T-helper 17 cell (primary cell): ENCODE data around the gene KRT76. TPM values are rescaled to one million over a fixed set of nuclear protein-coding genes. Genes with fewer than 3 reads are reported as not detected.

Experiments used
- ATAC-seq: fragments of 150-1000 bp; cut with Tn5 transposase; 2 replicates; pipeline ENCODE4 v1.10.0; 2021; ENCODE audit warnings: mild to moderate bottlenecking, moderate library complexity
- DNase-seq, 3 donors: peaks; one replicate each; pipeline versions ENCODE4 v3.0.0 to v3.0.0-alpha.2; 2020 to 2021
- H3K9me3 ChIP-seq: one replicate; pipeline ENCODE4 v1.7.0; 2013; ENCODE audit warnings: low read length, mild to moderate bottlenecking; ENCODE audit not compliant: control insufficient read depth, poor library complexity, severe bottlenecking
- H3K27ac Mint-ChIP-seq: one replicate; pipeline ENCODE4 v1.8.0; 2022; ENCODE audit warnings: mild to moderate bottlenecking, moderate library complexity, mixed read lengths
- H3K27me3 Mint-ChIP-seq: one replicate; pipeline ENCODE4 v1.8.0; 2022; ENCODE audit warnings: mixed read lengths
- H3K36me3 Mint-ChIP-seq: one replicate; pipeline ENCODE4 v1.8.0; 2022; ENCODE audit warnings: low read depth, mixed read lengths
- H3K4me1 Mint-ChIP-seq: one replicate; pipeline ENCODE4 v1.8.0; 2022; ENCODE audit warnings: mild to moderate bottlenecking, mixed read lengths
- H3K4me3 Mint-ChIP-seq: one replicate; pipeline ENCODE4 v1.8.0; 2022; ENCODE audit warnings: mild to moderate bottlenecking, moderate library complexity, mixed read lengths
- total RNA-seq, 4 donors: library from RNA in 2 of 4; stranded (reverse) in 2 of 4; gene quantifications; one replicate each; pipeline ENCODE4 v1.2.3 and lab custom pipeline; 2022 to 2026

Gene KRT76
- total RNA-seq, 2 donors from 2014 or later, result not detected

DNA sequence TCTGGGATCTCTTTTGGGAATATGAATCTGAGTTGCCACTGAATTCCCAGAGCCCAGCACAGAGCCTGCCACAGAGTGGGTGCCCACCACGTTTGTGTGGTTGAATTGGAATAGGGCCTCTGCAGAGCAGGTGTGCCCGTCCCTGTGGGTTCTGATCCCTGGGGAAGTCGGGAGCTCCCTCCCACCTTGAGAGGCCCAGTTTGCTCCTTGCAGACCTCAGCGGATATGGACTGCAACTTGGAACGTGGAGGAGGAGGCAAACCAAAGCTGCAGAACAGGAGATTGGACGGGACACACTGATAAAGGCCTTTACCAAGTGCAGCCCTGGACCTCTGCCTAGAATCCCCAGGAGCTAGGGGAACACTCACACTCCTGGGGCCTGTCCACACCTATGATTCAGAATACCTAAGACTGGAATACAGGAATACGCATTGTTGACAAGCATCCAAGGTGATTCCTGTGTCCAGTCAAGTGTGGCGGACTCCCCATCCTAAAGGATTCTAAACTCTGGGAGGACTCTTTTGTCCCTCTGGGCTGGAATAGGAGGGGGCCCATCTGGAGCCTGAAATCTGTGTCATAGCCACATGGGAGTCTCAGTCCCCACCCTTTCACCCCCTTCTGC, 2.4 kb downstream of the KRT76 start:
- no peaks in the 10 kb centered on the region for H3K9me3 ChIP-seq
- no peak for ATAC-seq
- no peak for DNase-seq
- Mint-ChIP-seq H3K27me3 (peaks cover 53% of the 10 kb centered on the region), H3K4me1 (peaks cover 2% of the 10 kb centered on the region), H3K27ac (no peak overlapping the region), H3K4me3 (no peak overlapping the region), H3K36me3 (no peaks in the 10 kb centered on the region)

GRCh38 chr12:52772772-52773171, 4.4 kb downstream of the KRT76 start:
- Mint-ChIP-seq H3K27ac (no peak overlapping the region), H3K4me1 (peaks cover 2% of the 10 kb centered on the region), H3K36me3 (no peaks in the 10 kb centered on the region), H3K27me3 (peaks cover 43% of the 10 kb centered on the region), H3K4me3 (no peak overlapping the region)
- ATAC-seq (no peak), DNase-seq (no peak)
- H3K9me3 ChIP-seq, result no peaks in the 10 kb centered on the region

DNA sequence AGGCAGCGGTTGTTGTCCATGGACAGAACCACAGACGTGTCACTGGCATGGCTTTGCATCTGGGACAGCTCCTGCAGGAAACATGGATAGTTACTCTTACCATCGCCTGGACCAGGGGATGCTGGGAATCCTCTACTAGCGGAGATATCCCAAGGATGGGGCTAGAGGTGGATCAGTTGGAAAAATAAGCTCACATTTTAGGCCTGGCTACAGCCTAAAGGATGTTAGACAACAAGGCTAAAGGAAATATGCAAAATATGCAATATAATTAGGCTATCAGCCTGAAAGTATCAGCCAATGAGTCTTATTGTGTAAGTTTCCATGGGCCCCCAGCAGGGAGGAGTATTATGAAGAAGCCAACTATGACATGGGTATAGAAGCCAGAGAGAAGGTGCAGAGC, 5.0 kb downstream of the KRT76 start:
- no peaks in the 10 kb centered on the region for H3K9me3 ChIP-seq
- no peak for ATAC-seq
- no peaks in the 10 kb centered on the region for H3K36me3 Mint-ChIP-seq
- peaks cover 2% of the 10 kb centered on the region for H3K4me1 Mint-ChIP-seq
- DNase-seq, result no peak
- H3K4me3 Mint-ChIP-seq, result no peak overlapping the region
- H3K27ac Mint-ChIP-seq, result no peak overlapping the region
- H3K27me3 Mint-ChIP-seq, result peaks cover 43% of the 10 kb centered on the region

DNA sequence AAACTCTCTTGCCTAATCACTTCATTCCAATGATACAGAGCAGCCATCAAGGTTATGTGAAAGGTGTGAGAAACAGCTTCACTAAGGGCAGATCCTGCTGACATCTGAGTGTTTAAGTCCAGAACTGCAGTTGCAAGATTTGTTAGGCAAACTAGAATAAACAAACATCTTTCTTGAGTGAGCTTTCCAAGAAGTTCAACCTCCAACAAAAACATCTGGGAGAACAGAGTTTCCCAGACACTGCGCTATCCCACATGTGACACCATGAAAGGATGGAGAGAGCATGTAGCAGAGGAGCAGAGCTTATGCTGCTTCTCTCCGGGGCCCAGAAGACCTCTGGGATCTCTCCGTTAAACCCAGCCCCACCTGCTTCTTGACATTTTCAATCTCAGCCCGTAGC, 5.6 kb downstream of the KRT76 start:
- H3K4me1 Mint-ChIP-seq, result no peaks in the 10 kb centered on the region
- peaks cover 38% of the 10 kb centered on the region for H3K27me3 Mint-ChIP-seq
- no peak for ATAC-seq
- no peak overlapping the region for H3K4me3 Mint-ChIP-seq
- DNase-seq, result no peak
- H3K9me3 ChIP-seq, result no peaks in the 10 kb centered on the region
- H3K36me3 Mint-ChIP-seq, result no peaks in the 10 kb centered on the region
- H3K27ac Mint-ChIP-seq, result no peak overlapping the region

DNA sequence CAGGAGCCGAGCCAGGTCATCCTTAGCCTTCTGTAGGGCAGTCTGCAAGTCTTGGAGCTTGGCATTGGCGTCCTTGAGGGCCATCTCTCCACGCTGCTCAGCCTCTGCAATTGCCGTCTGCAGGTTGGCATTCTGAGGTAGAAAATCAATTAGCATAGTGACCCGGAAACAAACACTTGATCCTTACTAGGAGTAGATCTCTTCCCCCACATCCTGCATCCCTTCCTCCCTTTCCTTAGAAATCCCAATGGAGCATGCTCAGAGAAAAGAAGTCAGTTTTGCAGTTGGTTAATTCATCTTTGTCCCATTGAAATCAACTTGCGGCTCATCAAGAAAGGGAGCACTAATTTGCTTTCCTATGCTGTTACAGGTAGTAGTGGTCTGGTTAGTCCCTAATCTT, 6.1 kb downstream of the KRT76 start:
- ATAC-seq (no peak), DNase-seq (no peak)
- H3K9me3 ChIP-seq, result no peaks in the 10 kb centered on the region
- peaks cover 38% of the 10 kb centered on the region for H3K27me3 Mint-ChIP-seq
- H3K27ac Mint-ChIP-seq, result no peak overlapping the region
- no peaks in the 10 kb centered on the region for H3K4me1 Mint-ChIP-seq
- H3K4me3 Mint-ChIP-seq, result no peak overlapping the region
- no peaks in the 10 kb centered on the region for H3K36me3 Mint-ChIP-seq

- Mint-ChIP-seq H3K4me3 (no peak overlapping the region), H3K27me3 (peaks cover 32% of the 10 kb centered on the region), H3K4me1 (no peaks in the 10 kb centered on the region), H3K27ac (no peak overlapping the region), H3K36me3 (no peaks in the 10 kb centered on the region)
- ATAC-seq, result no peak
- DNase-seq, result no peak
- H3K9me3 ChIP-seq, result no peaks in the 10 kb centered on the region
Measured at GRCh38 chr12:52769946-52770345, 7.2 kb downstream of the KRT76 start.

GRCh38 chr12:52769354-52769753, 7.8 kb downstream of the KRT76 start:
- ATAC-seq, result no peak

DNA sequence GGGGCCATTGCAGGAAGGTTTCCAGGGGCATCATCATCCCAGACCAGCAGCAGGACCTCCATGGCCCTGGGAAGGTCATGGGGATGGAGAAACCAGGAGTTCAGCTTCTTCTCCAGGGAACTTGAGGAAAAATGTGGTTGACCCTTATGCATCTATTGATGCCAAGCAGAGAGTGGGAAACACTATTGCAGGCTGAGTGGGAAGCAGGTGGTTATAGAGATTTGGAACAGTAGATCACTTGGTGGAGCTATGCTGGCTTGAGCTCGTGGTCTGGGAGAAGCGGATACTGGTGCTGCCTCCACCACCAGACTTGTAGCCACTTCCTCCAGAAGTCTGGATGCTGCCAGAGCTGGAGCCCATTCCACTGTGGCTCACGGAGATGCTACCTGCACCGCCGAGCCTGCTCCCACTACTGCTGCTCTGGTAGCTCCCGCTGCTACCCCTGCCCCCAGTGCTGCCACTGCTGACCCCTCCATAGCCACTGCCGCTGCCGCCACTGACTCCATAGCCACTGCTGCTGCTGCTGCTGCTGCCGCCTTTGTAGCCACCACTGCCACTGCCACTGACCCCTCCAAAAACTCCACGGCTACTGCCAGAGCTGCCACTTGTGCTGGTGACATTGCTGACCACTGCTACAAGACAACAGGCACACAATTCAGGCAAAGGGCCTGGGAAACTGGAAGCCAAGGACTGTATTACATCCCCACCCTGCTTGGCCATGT, 8.5 kb downstream of the KRT76 start:
- no peaks in the 10 kb centered on the region for H3K36me3 Mint-ChIP-seq
- H3K9me3 ChIP-seq, result no peaks in the 10 kb centered on the region
- no peaks in the 10 kb centered on the region for H3K4me1 Mint-ChIP-seq
- no peak overlapping the region for H3K27ac Mint-ChIP-seq
- DNase-seq, result no peak
- H3K4me3 Mint-ChIP-seq, result no peak overlapping the region
- no peak for ATAC-seq
- peaks cover 32% of the 10 kb centered on the region for H3K27me3 Mint-ChIP-seq

More at GRCh38 chr12:52769354-52769753, 7.8 kb downstream of the KRT76 start:
- Mint-ChIP-seq H3K27me3 (peaks cover 32% of the 10 kb centered on the region), H3K36me3 (no peaks in the 10 kb centered on the region), H3K27ac (no peak overlapping the region), H3K4me1 (no peaks in the 10 kb centered on the region), H3K4me3 (no peak overlapping the region)
- H3K9me3 ChIP-seq, result no peaks in the 10 kb centered on the region
- no peak for DNase-seq

DNA sequence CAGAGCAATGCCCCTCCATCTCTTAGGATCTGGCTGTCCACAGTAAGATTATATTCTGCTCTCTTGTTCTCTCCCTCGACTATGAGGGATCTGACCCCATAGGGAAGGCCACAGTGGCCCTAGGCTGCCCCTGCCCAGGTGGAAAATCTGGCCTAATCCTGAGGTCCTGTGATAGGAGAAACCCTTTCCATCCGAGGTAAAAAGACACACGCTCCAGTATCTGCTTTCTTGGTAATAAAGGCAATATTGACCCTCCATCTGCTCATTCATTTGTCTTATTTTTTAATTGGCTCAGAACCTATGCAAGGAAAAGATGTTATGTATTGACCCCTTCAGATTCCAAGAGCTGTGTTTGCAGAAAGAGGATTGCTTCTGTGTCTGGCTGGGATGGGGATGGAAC, 9.7 kb downstream of the KRT76 start:
- Mint-ChIP-seq H3K4me1 (no peaks in the 10 kb centered on the region), H3K27me3 (peaks cover 26% of the 10 kb centered on the region), H3K4me3 (no peak overlapping the region), H3K27ac (no peak overlapping the region), H3K36me3 (no peaks in the 10 kb centered on the region)
- H3K9me3 ChIP-seq, result no peaks in the 10 kb centered on the region
- ATAC-seq (no peak), DNase-seq (no peak)

GRCh38 chr12:52767020-52767379, 10.1 kb downstream of the KRT76 start:
- ATAC-seq, result no peak
- Mint-ChIP-seq H3K27ac (no peak overlapping the region), H3K4me1 (no peaks in the 10 kb centered on the region), H3K27me3 (peaks cover 26% of the 10 kb centered on the region), H3K36me3 (no peaks in the 10 kb centered on the region), H3K4me3 (no peak overlapping the region)
- no peaks in the 10 kb centered on the region for H3K9me3 ChIP-seq
- DNase-seq, result no peak

DNA sequence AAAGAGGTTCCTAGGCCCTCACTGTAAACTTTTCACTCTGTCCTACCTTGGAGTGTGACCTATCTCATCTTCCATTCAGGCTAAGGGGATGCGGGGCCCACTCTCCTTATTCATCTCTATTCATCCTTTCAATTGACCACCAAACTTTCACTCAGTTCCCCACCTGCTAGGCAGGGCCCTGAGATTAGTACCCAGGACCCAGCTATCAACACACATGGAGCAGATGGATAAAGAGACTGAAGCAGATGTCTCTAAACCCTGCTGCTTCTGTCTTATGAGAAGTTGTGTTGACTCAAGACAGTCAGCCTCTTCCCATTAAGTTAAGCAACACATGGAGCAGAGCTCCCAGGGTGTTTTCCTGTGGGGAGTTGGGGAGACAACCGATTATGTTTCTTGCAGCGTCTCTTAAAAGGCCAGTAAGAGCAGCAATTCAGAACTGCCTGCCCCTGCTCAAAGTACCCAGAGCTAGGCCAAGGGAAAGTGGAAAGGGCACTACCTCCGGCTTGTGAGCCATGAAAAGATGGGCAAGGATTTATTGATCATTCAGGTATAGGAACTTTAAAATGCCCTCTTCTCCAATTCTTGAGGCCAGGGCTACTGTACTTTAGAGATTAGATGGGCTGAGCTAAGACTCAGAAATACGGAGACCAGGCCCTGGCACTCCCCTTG, 10.7 kb downstream of the KRT76 start:
- Mint-ChIP-seq H3K27me3 (peaks cover 26% of the 10 kb centered on the region), H3K4me3 (no peak overlapping the region), H3K27ac (no peak overlapping the region), H3K36me3 (no peaks in the 10 kb centered on the region), H3K4me1 (no peaks in the 10 kb centered on the region)
- DNase-seq (no peak), ATAC-seq (no peak)
- H3K9me3 ChIP-seq, result no peaks in the 10 kb centered on the region

GRCh38 chr12:52765702-52766101, 11.4 kb downstream of the KRT76 start:
- no peaks in the 10 kb centered on the region for H3K9me3 ChIP-seq
- Mint-ChIP-seq H3K4me1 (no peaks in the 10 kb centered on the region), H3K27me3 (peaks cover 19% of the 10 kb centered on the region), H3K36me3 (no peaks in the 10 kb centered on the region), H3K4me3 (no peak overlapping the region), H3K27ac (no peak overlapping the region)
- ATAC-seq, result no peak
- no peak for DNase-seq

DNA sequence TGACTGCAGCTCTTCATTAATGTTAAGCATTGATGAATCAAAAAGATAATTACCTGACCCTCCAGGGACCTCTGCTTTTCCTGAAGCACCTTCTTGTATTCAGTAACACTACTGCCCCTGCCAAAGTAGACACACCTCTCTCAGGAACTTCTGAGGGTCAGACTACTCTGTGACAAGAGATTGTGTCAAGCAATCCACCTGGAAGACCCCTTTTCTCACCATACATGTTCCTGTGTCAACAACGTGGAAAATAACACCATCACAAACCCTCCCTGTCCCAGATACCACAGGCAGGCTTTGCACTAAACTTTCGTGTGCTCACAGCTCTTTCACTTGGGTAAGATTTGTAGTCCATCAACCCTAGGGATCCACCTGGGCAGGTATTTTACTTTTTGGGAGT, 13.2 kb downstream of the KRT76 start:
- DNase-seq, result no peak
- Mint-ChIP-seq H3K27ac (no peak overlapping the region), H3K27me3 (peaks cover 11% of the 10 kb centered on the region), H3K36me3 (no peaks in the 10 kb centered on the region), H3K4me1 (no peaks in the 10 kb centered on the region), H3K4me3 (no peak overlapping the region)
- H3K9me3 ChIP-seq, result no peaks in the 10 kb centered on the region
- no peak for ATAC-seq
